Upper lobe of right lung (tissue), 1 donor: ENCODE results near the gene SH3GL1. TPM values are rescaled to one million over a fixed set of nuclear protein-coding genes. Genes with fewer than 3 reads are reported as not detected.

Experiments used
- ATAC-seq: fragments of 200-7000 bp; cut with Tn5 transposase; one replicate; pipeline ENCODE4 v1.9.1; 2020; ENCODE audit warnings: mild to moderate bottlenecking, moderate library complexity
- DNase-seq: peaks from one replicate; pipeline ENCODE4 v3.0.0-alpha.2; 2020
- H3K27ac ChIP-seq: fragments of 200-600 bp; one replicate; pipeline ENCODE4 v1.8.0; 2022
- H3K27me3 ChIP-seq: fragments of 200-600 bp; one replicate; pipeline ENCODE4 v1.8.0; 2022; ENCODE audit warnings: mild to moderate bottlenecking
- H3K36me3 ChIP-seq: fragments of 200-600 bp; one replicate; pipeline ENCODE4 v1.8.0; 2022
- H3K4me1 ChIP-seq: fragments of 200-600 bp; one replicate; pipeline ENCODE4 v1.8.0; 2022
- H3K4me3 ChIP-seq: fragments of 200-600 bp; one replicate; pipeline ENCODE4 v1.8.0; 2022; ENCODE audit warnings: mild to moderate bottlenecking
- H3K9me3 ChIP-seq: fragments of 200-600 bp; one replicate; pipeline ENCODE4 v1.8.0; 2022
- intact Hi-C: fragments of 100-400 bp; cut with DNase I; formaldehyde crosslinking; loops from one replicate; pipeline ENCODE4 v1.11.0; 2022
- total RNA-seq: library from RNA; stranded (reverse); fragmentation: NEBNext Ultra II Directional; extraction: Animal tissue kit (Norgen Biotek cat#: 25700); gene quantifications from one replicate; pipeline ENCODE4 v1.2.1, GENCODE V29; 2021
- TF ChIP-seq, protein P1 (sequence below): fragments of 200-600 bp; IDR thresholded peaks from one replicate; pipeline ENCODE4 v1.8.0; 2022; ENCODE audit warnings: antibody characterized with exemption
- donor health status: DM: no; HTN: yes; CAD: no; lungs with severe emphysema.

SH3GL1 gene
- total RNA-seq, 1 donor from 2014 or later = 47.6 TPM

DNA sequence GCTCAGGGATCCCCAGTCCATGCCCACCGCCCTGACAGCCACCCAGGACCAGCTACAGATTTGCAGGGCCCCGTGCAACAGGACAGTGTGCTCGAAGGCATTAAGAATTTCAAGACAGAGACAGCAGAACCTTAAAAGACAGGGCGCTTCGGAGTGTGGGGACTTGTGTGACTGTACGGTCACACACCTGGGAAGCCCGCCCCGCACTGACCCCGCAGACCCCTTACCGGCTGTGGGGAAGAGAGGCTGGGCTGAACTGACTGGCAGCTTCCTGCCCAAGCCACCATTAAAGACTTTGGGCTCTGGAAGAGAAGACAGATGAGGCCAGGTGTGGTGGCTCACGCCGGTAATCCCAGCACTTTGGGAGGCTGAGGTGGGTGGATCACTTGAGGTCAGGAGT lies 76.1 kb downstream of the SH3GL1 start:
- no peaks in the 10 kb centered on the region for H3K4me1 ChIP-seq
- ATAC-seq (no peak), DNase-seq (no peak)
- H3K4me3 ChIP-seq = no peak overlapping the region
- no peak overlapping the region for H3K27ac ChIP-seq
- intact Hi-C loops = no loop called here
- TF ChIP-seq, protein P1, sequence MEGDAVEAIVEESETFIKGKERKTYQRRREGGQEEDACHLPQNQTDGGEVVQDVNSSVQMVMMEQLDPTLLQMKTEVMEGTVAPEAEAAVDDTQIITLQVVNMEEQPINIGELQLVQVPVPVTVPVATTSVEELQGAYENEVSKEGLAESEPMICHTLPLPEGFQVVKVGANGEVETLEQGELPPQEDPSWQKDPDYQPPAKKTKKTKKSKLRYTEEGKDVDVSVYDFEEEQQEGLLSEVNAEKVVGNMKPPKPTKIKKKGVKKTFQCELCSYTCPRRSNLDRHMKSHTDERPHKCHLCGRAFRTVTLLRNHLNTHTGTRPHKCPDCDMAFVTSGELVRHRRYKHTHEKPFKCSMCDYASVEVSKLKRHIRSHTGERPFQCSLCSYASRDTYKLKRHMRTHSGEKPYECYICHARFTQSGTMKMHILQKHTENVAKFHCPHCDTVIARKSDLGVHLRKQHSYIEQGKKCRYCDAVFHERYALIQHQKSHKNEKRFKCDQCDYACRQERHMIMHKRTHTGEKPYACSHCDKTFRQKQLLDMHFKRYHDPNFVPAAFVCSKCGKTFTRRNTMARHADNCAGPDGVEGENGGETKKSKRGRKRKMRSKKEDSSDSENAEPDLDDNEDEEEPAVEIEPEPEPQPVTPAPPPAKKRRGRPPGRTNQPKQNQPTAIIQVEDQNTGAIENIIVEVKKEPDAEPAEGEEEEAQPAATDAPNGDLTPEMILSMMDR = no peak
- H3K36me3 ChIP-seq = no peaks in the 10 kb centered on the region
- H3K9me3 ChIP-seq = no peaks in the 10 kb centered on the region
- H3K27me3 ChIP-seq = no peaks in the 10 kb centered on the region

DNA sequence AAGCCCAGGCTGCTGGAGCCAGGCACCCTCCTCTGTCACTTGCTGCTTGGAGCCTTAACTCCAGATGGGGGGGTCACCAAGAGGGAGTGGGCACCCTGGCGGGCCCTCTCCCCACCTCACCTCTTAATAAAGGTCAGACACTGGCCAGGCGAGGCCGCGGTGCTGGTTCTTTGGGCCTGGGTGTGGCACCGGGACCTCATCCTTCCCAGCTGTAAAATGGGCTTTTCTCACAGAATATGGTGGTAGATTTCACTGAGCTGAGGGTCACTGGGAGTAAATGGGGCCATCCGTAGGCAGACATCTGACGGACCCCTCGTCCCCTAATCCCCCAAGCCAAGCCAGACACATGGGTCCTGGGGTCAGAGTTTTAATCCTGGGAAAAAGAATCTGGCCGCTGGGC lies 76.7 kb downstream of the SH3GL1 start:
- H3K4me1 ChIP-seq = no peaks in the 10 kb centered on the region
- ATAC-seq (no peak), DNase-seq (no peak)
- intact Hi-C loops = no loop called here
- H3K27ac ChIP-seq = no peak overlapping the region
- no peak overlapping the region for H3K4me3 ChIP-seq
- TF ChIP-seq, protein P1 = no peak
- no peaks in the 10 kb centered on the region for H3K9me3 ChIP-seq
- no peaks in the 10 kb centered on the region for H3K36me3 ChIP-seq
- no peaks in the 10 kb centered on the region for H3K27me3 ChIP-seq

DNA sequence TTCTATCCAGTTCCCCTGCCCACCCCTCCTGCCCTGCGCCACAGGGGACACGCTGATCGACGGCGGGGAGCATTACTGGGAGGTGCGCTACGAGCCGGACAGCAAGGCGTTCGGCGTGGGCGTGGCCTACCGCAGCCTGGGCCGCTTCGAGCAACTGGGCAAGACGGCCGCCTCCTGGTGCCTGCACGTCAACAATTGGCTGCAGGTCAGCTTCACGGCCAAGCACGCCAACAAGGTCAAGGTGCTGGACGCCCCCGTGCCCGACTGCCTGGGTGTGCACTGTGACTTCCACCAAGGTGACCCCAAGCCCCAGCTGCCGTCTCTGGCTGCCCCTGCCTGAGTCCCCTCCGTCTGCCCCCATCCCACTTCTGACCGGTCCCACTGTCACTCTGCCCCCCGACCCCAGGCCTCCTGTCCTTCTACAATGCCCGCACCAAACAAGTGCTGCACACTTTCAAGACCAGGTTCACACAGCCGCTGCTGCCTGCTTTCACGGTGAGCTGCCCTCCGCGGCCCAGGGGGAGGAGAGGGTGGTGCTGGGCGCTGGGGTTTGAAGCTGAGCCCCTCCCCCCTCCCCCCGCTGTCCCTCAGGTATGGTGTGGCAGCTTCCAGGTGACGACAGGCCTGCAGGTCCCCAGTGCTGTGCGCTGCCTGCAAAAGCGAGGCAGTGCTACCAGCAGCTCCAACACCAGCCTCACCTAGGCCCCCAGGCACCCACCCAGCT lies 77.2 kb downstream of the SH3GL1 start:
- no peak for ATAC-seq

DNA sequence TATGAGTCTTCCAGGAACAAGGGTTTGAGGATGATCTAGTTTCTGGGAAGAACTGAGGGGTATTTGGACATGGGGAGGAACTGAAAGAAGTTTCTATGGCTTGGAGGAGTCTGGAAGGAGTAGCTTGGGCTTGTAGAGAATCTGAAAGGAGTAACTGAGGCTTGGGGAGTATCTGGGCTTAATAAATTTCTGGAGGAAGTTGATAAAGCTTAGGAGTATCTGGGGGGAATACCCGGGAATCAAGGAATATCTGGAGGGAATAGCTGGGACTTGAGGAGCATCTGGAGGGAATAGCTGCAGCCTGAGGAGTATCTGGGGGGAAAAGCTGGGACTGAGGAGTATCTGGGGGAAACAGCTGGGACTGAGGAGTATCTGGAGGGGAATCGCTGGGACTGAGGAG lies 79.9 kb downstream of the SH3GL1 start:
- Histone ChIP-seq H3K4me3 (no peak overlapping the region), H3K4me1 (no peaks in the 10 kb centered on the region), H3K27me3 (no peaks in the 10 kb centered on the region), H3K9me3 (no peaks in the 10 kb centered on the region), H3K27ac (no peak overlapping the region), H3K36me3 (no peaks in the 10 kb centered on the region)
- no peak for DNase-seq
- intact Hi-C loops = no loop called here
- ATAC-seq = no peak
- TF ChIP-seq, protein P1 = no peak

More for the DNA sequence above, 77.2 kb downstream of the SH3GL1 start:
- Histone ChIP-seq H3K27me3 (no peaks in the 10 kb centered on the region), H3K36me3 (no peaks in the 10 kb centered on the region), H3K4me1 (no peaks in the 10 kb centered on the region), H3K4me3 (no peak overlapping the region), H3K9me3 (no peaks in the 10 kb centered on the region), H3K27ac (no peak overlapping the region)
- intact Hi-C loops = no loop called here
- TF ChIP-seq, protein P1 = no peak
- no peak for DNase-seq

DNA sequence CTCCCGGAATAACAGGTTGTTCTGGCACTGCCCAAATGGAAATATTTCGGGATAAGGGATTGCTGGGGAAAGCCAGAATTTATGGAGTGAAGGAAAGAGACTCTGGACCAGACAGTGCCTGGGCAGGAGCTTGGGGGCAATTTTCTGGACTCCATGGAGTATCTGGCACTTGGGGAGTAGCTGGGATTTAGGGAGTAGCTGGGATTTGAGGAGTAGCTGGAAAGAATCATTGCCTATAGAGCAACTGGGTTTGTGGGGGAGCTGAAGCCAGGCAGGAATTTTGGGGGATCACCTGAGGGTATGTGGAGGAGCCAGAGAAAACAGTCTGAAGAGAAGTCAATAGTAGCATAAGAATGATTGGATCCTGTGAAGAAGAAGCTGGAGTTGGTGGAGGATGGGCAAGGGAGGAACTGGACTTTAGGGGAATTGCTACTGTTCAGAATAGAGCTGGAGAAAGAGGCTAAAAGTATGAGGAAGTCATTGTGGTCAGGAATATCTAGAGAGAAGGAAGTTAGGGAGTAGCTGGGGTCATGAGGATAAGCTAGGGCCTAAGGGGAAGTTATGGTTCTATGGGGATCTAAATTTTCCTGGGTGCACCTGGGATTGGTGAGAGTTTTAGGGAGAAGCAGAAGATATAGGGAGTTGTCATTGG lies 81.2 kb downstream of the SH3GL1 start:
- DNase-seq = no peak
- Histone ChIP-seq H3K27ac (no peak overlapping the region), H3K36me3 (no peaks in the 10 kb centered on the region), H3K27me3 (no peaks in the 10 kb centered on the region), H3K4me1 (no peaks in the 10 kb centered on the region), H3K4me3 (no peak overlapping the region), H3K9me3 (no peaks in the 10 kb centered on the region)
- intact Hi-C loops = no loop called here
- TF ChIP-seq, protein P1 = no peak
- peak; percentile 74 for ATAC-seq
